ENCODE measurements around the gene BPIFB6. TPM values are rescaled to one million over a fixed set of nuclear protein-coding genes. Genes with fewer than 3 reads are reported as not detected.
A peak's percentile ranks its signal among the peaks of the same experiment; 100 is the strongest.

BPIFB6 gene
- total and polyA plus RNA-seq, 11 donors = not detected

DNA sequence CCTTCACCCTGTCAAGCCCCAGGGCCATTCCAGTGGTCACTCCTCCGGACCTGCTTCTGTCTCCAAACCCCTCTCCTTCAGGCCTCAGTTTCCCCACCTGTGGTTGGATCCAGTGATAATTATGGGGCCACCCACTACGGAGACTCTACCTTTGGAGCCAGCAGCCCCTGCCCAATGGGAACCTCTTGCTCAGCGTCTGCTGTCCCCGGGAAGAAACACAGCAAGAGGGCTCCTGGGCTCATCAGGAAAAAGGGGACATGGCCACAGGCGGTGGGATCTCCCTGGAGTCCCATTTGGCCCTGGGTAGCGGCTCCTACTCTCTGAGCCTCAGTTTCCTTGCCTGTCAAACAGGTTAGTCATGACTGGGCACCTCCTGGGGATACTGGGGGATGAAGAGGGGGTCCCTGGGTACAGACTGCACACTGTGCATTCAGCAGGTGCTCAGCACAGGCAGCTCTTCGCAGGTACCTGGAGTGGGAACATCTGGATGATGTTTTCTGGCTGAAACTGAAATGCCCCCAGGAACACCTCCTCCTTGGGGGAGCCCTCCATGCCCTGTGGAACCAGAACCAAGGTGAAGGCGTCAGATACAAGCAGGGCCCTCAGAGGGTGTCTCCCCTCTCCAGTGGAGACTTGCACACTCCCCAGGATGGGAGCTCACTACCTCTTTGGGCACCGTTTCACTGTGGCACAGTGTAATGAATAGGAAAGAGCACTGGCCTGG lies 46.7 kb upstream of the BPIFB6 start:
- 79 to 88% (median 85%) methylated on average over 6 to 9 of the region's 9 CpGs for WGBS, 4 donors
- no peak for TF ChIP-seq CTCF (IDR thresholded peaks at IDR 0.05)
- Histone ChIP-seq H3K27me3 (no peaks in the 10 kb centered on the region), H3K4me1 (peaks cover 0 to 17% (median 0%) of the 10 kb centered on the region in 12 donors), H3K27ac (no peak overlapping the region), H3K36me3 (no peaks in the 10 kb centered on the region), H3K4me3 (no peak overlapping the region), H3K9me3 (no peaks in the 10 kb centered on the region)
- no peak for ATAC-seq
- peak in 1 of 5 donors; percentile 13 for DNase-seq
- intact Hi-C loops (cut with DNase I) = no loop called here

DNA sequence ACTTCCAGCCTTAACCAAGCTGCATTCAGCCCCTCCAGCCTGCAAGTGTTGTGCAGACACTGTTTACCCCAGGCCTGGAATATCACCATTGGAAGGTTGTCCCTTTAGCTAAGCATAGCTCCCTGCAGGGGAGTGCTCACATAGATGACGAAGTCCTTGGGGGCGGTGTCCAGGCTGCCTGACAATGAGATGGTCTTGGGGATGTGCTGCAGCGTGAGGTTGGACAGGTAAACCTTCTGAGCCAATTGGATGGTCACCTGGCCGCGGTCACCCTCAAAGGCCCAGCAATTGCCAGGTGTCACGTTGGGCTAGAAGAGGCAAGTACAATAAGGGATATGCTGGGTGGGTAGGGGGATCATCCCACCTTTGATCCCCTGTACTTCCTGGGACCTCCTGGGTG lies 45.9 kb upstream of the BPIFB6 start:
- no peaks in the 10 kb centered on the region for H3K27me3 ChIP-seq
- H3K4me1 ChIP-seq = peaks cover 0 to 17% (median 0%) of the 10 kb centered on the region in 12 donors
- WGBS, 4 donors = 68 to 90% (median 85%) methylated on average over 3 to 6 of the region's 6 CpGs
- no peak for TF ChIP-seq POLR2A (IDR thresholded peaks at IDR 0.05)
- TF ChIP-seq CTCF (IDR thresholded peaks at IDR 0.05) = no peak
- no peaks in the 10 kb centered on the region for H3K36me3 ChIP-seq
- H3K27ac ChIP-seq = no peak overlapping the region
- no peak overlapping the region for H3K4me3 ChIP-seq
- intact Hi-C loops (cut with DNase I) = no loop called here
- no peak for ATAC-seq
- H3K9me3 ChIP-seq = no peaks in the 10 kb centered on the region
- DNase-seq = peak in 1 of 5 donors; percentile 13

GRCh38 chr20:32986331-32986966 lies 45.0 kb upstream of the BPIFB6 start:
- H3K36me3 ChIP-seq = no peaks in the 10 kb centered on the region
- WGBS, 4 donors = 65 to 83% (median 82%) methylated on average over 13 to 18 of the region's 18 CpGs
- DNase-seq (peak in 1 of 5 donors; percentile 17), ATAC-seq (no peak)
- peaks cover 0 to 17% (median 0%) of the 10 kb centered on the region in 12 donors for H3K4me1 ChIP-seq
- H3K27ac ChIP-seq = no peak overlapping the region
- intact Hi-C loops (cut with DNase I) = no loop called here
- H3K27me3 ChIP-seq = no peaks in the 10 kb centered on the region
- no peaks in the 10 kb centered on the region for H3K9me3 ChIP-seq
- no peak overlapping the region for H3K4me3 ChIP-seq
- TF ChIP-seq POLR2A (IDR thresholded peaks at IDR 0.05) (no peak), CTCF (IDR thresholded peaks at IDR 0.05) (no peak)

DNA sequence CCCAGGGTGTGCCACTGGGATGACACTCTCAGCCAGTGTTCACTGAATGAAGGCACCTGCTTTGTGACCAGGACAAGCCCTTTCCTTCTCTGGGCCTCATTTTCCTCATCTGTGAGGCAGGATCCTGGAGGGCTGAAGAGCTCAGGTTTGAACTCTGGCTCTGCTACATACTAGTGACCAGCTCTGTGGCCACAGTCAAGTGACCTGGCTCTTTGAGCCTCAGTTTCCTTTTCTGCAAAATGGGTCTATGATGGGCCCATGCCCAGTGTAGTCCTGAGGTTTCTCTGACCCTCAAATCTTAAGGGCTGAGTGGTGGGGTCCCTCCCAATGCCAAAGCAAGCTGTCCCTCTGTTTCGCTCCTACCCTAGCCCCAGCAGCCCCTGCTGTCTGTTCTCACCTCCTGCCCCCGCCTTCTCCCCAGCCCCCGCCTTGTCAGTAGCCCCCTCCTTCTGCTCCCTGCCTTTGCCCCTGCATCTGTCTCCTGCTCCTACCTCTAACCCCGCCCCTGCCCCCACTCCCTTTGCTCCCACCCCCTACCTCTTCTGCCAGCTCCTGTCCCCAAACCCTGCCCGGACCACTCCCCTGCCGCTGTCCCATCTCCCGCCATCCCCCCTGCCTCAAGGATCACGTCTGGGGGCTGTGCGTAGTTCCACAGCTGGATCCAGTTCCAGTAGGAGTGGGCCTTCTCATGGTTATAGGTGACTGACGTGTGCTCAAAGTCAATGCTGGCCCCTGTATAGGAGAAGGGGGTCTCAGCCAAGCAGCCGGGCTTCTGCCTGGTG lies 44.2 kb upstream of the BPIFB6 start:
- 79 to 88% (median 83%) methylated on average over 11 of the region's 11 CpGs for WGBS, 4 donors

More for the DNA sequence above, 44.2 kb upstream of the BPIFB6 start:
- intact Hi-C loops (cut with DNase I) = no loop called here
- H3K36me3 ChIP-seq = no peaks in the 10 kb centered on the region
- ATAC-seq (no peak), DNase-seq (peak in 1 of 5 donors; percentile 11)
- peak overlapping the region in 2 of 12 donors; percentile 14 to 37 for H3K27ac ChIP-seq
- H3K9me3 ChIP-seq = no peaks in the 10 kb centered on the region
- peaks cover 0 to 17% (median 0%) of the 10 kb centered on the region in 12 donors for H3K4me1 ChIP-seq
- no peak for TF ChIP-seq POLR2A (IDR thresholded peaks at IDR 0.05)
- no peak for TF ChIP-seq CTCF (IDR thresholded peaks at IDR 0.05)
- no peak overlapping the region for H3K4me3 ChIP-seq
- H3K27me3 ChIP-seq = no peaks in the 10 kb centered on the region

Measured in heart left ventricle (tissue), 16 donors.